ENCODE measurements around the gene CAMK1G.

CAMK1G gene

GRCh38 chr1:209635850-209636249 is 52.3 kb downstream of the CAMK1G start:
- Histone ChIP-seq H3K4me1 (ENCODE audit: insufficient read depth, low read length) (no peaks in the 10 kb centered on the region), H3K9me3 (ENCODE audit: insufficient read depth, low read length, severe bottlenecking) (no peaks in the 10 kb centered on the region), H3K4me2 (ENCODE audit: insufficient read depth, low read length) (no peak overlapping the region), H3K4me3 (ENCODE audit: low read depth in 1 of 2, low read length in 2 of 2) (no peak overlapping the region), H3K79me2 (ENCODE audit: insufficient read depth, low read length) (no peaks in the 10 kb centered on the region), H3K27ac (ENCODE audit: low read length) (no peak overlapping the region), H3K9ac (ENCODE audit: low read depth, low read length) (no peak overlapping the region), H4K20me1 (ENCODE audit: insufficient read depth, low read length) (no peaks in the 10 kb centered on the region), H2AFZ (ENCODE audit: low read depth, low read length) (no peak overlapping the region), H3K27me3 (ENCODE audit: insufficient read depth, low read length, poor library complexity) (peaks cover 5% of the 10 kb centered on the region), H3K36me3 (ENCODE audit: insufficient read depth, low read length) (no peaks in the 10 kb centered on the region)
- TF ChIP-seq CTCF (IDR thresholded peaks at IDR 0.05; ENCODE audit: borderline replicate concordance, extremely low read depth, low read length, poor library complexity, severe bottlenecking) (no peak), EZH2 (IDR thresholded peaks at IDR 0.05; ENCODE audit: borderline replicate concordance, low read depth, low read length, severe bottlenecking) (no peak)
- DNase-seq (no peak), ATAC-seq (ENCODE audit: insufficient read depth, low read depth) (no peak)

GRCh38 chr1:209641832-209642172 is 58.3 kb downstream of the CAMK1G start:
- Histone ChIP-seq H3K27me3 (ENCODE audit: insufficient read depth, low read length, poor library complexity) (peaks cover 8% of the 10 kb centered on the region), H3K36me3 (ENCODE audit: insufficient read depth, low read length) (no peaks in the 10 kb centered on the region), H3K79me2 (ENCODE audit: insufficient read depth, low read length) (no peaks in the 10 kb centered on the region), H3K4me2 (ENCODE audit: insufficient read depth, low read length) (no peak overlapping the region), H2AFZ (ENCODE audit: low read depth, low read length) (no peak overlapping the region), H3K4me1 (ENCODE audit: insufficient read depth, low read length) (no peaks in the 10 kb centered on the region), H3K4me3 (ENCODE audit: low read depth in 1 of 2, low read length in 2 of 2) (no peak overlapping the region), H3K27ac (ENCODE audit: low read length) (no peak overlapping the region), H4K20me1 (ENCODE audit: insufficient read depth, low read length) (no peaks in the 10 kb centered on the region), H3K9ac (ENCODE audit: low read depth, low read length) (no peak overlapping the region), H3K9me3 (ENCODE audit: insufficient read depth, low read length, severe bottlenecking) (no peaks in the 10 kb centered on the region)
- DNase-seq: no peak
- no peak for TF ChIP-seq CTCF (IDR thresholded peaks at IDR 0.05; ENCODE audit: borderline replicate concordance, extremely low read depth, low read length, poor library complexity, severe bottlenecking)
- ATAC-seq (ENCODE audit: insufficient read depth, low read depth): no peak

- no peaks in the 10 kb centered on the region for H4K20me1 ChIP-seq (ENCODE audit: insufficient read depth, low read length)
- H3K4me2 ChIP-seq (ENCODE audit: insufficient read depth, low read length): no peak overlapping the region
- no peaks in the 10 kb centered on the region for H3K9me3 ChIP-seq (ENCODE audit: insufficient read depth, low read length, severe bottlenecking)
- no peaks in the 10 kb centered on the region for H3K4me1 ChIP-seq (ENCODE audit: insufficient read depth, low read length)
- H3K27me3 ChIP-seq (ENCODE audit: insufficient read depth, low read length, poor library complexity): peaks cover 10% of the 10 kb centered on the region
- no peak for TF ChIP-seq CTCF (IDR thresholded peaks at IDR 0.05; ENCODE audit: borderline replicate concordance, extremely low read depth, low read length, poor library complexity, severe bottlenecking)
- TF ChIP-seq EZH2 (IDR thresholded peaks at IDR 0.05; ENCODE audit: borderline replicate concordance, low read depth, low read length, severe bottlenecking): no peak
- no peaks in the 10 kb centered on the region for H3K79me2 ChIP-seq (ENCODE audit: insufficient read depth, low read length)
- no peaks in the 10 kb centered on the region for H3K36me3 ChIP-seq (ENCODE audit: insufficient read depth, low read length)
- H2AFZ ChIP-seq (ENCODE audit: low read depth, low read length): no peak overlapping the region
- DNase-seq (no peak), ATAC-seq (ENCODE audit: insufficient read depth, low read depth) (no peak)
- no peak overlapping the region for H3K27ac ChIP-seq (ENCODE audit: low read length)
- no peak overlapping the region for H3K9ac ChIP-seq (ENCODE audit: low read depth, low read length)
- H3K4me3 ChIP-seq (ENCODE audit: low read depth in 1 of 2, low read length in 2 of 2): no peak overlapping the region
These were observed 59.3 kb downstream of the CAMK1G start for GRCh38 chr1:209642816-209643215.

Data from DND-41 (cell line).